Prostate gland (tissue), 2 donors: ENCODE data around the gene ITGA2B. TPM values are rescaled to one million over a fixed set of nuclear protein-coding genes. Genes with fewer than 3 reads are reported as not detected.

ENCODE experiments used
- DNase-seq: peaks from one replicate; pipeline ENCODE4 v3.0.0-alpha.2; 2019; ENCODE audit warnings: low spot score
- H3K27ac ChIP-seq, 2 donors: fragments of 200-600 bp; sonication (generic); 2 replicates each; pipeline ENCODE4 v1.5.1; 2017 to 2019
- H3K27me3 ChIP-seq: fragments of 200-600 bp; sonication (generic); replicated peaks from 2 replicates; pipeline ENCODE4 v1.5.1; 2019; ENCODE audit not compliant: insufficient read depth
- H3K36me3 ChIP-seq, 2 donors: fragments of 200-600 bp; sonication (generic); 1 replicate in 1 of 2; 2 replicates in 1 of 2; pipeline versions ENCODE4 v1.5.1 to v1.8.1; 2017 to 2019
- H3K4me1 ChIP-seq: fragments of 200-600 bp; sonication (generic); replicated peaks from 2 replicates; pipeline ENCODE4 v1.5.1; 2019
- H3K4me3 ChIP-seq, 2 donors: fragments of 200-600 bp; sonication (generic); 2 replicates each; pipeline ENCODE4 v1.5.1; 2017 to 2019
- H3K9me3 ChIP-seq: fragments of 200-600 bp; sonication (generic); 2 replicates; pipeline ENCODE4 v1.5.1; 2017
- CTCF ChIP-seq, 4 experiments: fragments of 200-600 bp in 2 of 4; fragments of 450-650 bp in 2 of 4; sonication (generic) in 2 of 4; IDR thresholded peaks; 1 replicate in 3 of 4; 2 replicates in 1 of 4; pipeline ENCODE4 v1.5.1; 2016 to 2019; ENCODE audit warnings: antibody characterized with exemption in 4 of 4, mild to moderate bottlenecking in 2 of 4, moderate library complexity in 2 of 4
- POLR2A ChIP-seq: fragments of 450-650 bp; IDR thresholded peaks from one replicate; pipeline ENCODE4 v1.6.1; 2016; ENCODE audit warnings: antibody characterized with exemption, mild to moderate bottlenecking
- POLR2AphosphoS5 ChIP-seq: sonication (generic); formaldehyde crosslinking; IDR thresholded peaks from one replicate; pipeline ENCODE4 v1.6.1; 2017; ENCODE audit warnings: antibody characterized with exemption
- WGBS: methylation state at CpG from one replicate; pipeline ENCODE4 v1.1.5; 2018; 5-methylcytosine and 5-hydroxymethylcytosine counted together
- intact Hi-C: fragments of 100-400 bp; cut with DNase I; formaldehyde crosslinking; loops from one replicate; pipeline ENCODE4 v1.14.2; 2022
- total RNA-seq, 2 donors: library from RNA; depleted of rRNA; stranded (reverse); fragments of >200 nt; gene quantifications; one replicate each; pipeline ENCODE4 v1.1.0, GENCODE V29; 2016

The ITGA2B gene
- total RNA-seq, 2 donors from 2014 or later, result 0.27 to 0.68 TPM

- TF ChIP-seq POLR2AphosphoS5 (no peak), CTCF (IDR thresholded peaks at IDR 0.05) (no peak), POLR2A (no peak)
- no peaks in the 10 kb centered on the region for H3K36me3 ChIP-seq
- no peak for DNase-seq
- H3K27me3 ChIP-seq, result no peaks in the 10 kb centered on the region
- WGBS, result 55% methylated on average over 5 of the region's 5 CpGs
- H3K9me3 ChIP-seq, result no peaks in the 10 kb centered on the region
- intact Hi-C loops, result no loop called here
- no peak overlapping the region for H3K27ac ChIP-seq
- H3K4me1 ChIP-seq, result no peaks in the 10 kb centered on the region
- no peak overlapping the region for H3K4me3 ChIP-seq
Measured at GRCh38 chr17:44360826-44361225, 28.6 kb downstream of the ITGA2B start.

GRCh38 chr17:44360144-44360533 lies 29.3 kb downstream of the ITGA2B start:
- DNase-seq, result no peak
- Histone ChIP-seq H3K9me3 (no peaks in the 10 kb centered on the region), H3K36me3 (no peaks in the 10 kb centered on the region), H3K27ac (no peak overlapping the region), H3K4me3 (no peak overlapping the region), H3K27me3 (no peaks in the 10 kb centered on the region), H3K4me1 (no peaks in the 10 kb centered on the region)
- WGBS, result 66% methylated on average over 6 of the region's 6 CpGs
- intact Hi-C loops, result no loop called here
- TF ChIP-seq POLR2AphosphoS5 (no peak), CTCF (IDR thresholded peaks at IDR 0.05) (no peak), POLR2A (no peak)

- no peak overlapping the region for H3K27ac ChIP-seq
- H3K36me3 ChIP-seq, result no peaks in the 10 kb centered on the region
- H3K9me3 ChIP-seq, result no peaks in the 10 kb centered on the region
- no peaks in the 10 kb centered on the region for H3K4me1 ChIP-seq
- 92% methylated on average over 14 of the region's 14 CpGs for WGBS
- no peak for TF ChIP-seq POLR2A
- TF ChIP-seq CTCF (IDR thresholded peaks at IDR 0.05), result no peak
- no peak for TF ChIP-seq POLR2AphosphoS5
- intact Hi-C loops, result no loop called here
- no peak for DNase-seq
- no peaks in the 10 kb centered on the region for H3K27me3 ChIP-seq
- H3K4me3 ChIP-seq, result no peak overlapping the region
Measured at GRCh38 chr17:44359458-44360143, 29.8 kb downstream of the ITGA2B start.

GRCh38 chr17:44359006-44359405 lies 30.4 kb downstream of the ITGA2B start:
- no peak for DNase-seq
- intact Hi-C loops, result no loop called here
- 82% methylated on average over 6 of the region's 6 CpGs for WGBS
- H3K36me3 ChIP-seq, result no peaks in the 10 kb centered on the region
- H3K27me3 ChIP-seq, result no peaks in the 10 kb centered on the region
- TF ChIP-seq POLR2AphosphoS5 (no peak), CTCF (IDR thresholded peaks at IDR 0.05) (no peak), POLR2A (no peak)
- no peak overlapping the region for H3K27ac ChIP-seq
- H3K4me3 ChIP-seq, result no peak overlapping the region
- no peaks in the 10 kb centered on the region for H3K9me3 ChIP-seq
- H3K4me1 ChIP-seq, result no peaks in the 10 kb centered on the region

- TF ChIP-seq POLR2A (no peak), POLR2AphosphoS5 (no peak), CTCF (IDR thresholded peaks at IDR 0.05) (no peak)
- Histone ChIP-seq H3K9me3 (no peaks in the 10 kb centered on the region), H3K4me1 (no peaks in the 10 kb centered on the region), H3K27ac (no peak overlapping the region), H3K27me3 (no peaks in the 10 kb centered on the region), H3K4me3 (no peak overlapping the region), H3K36me3 (no peaks in the 10 kb centered on the region)
- DNase-seq, result no peak
- intact Hi-C loops, result no loop called here
- 90% methylated on average over 9 of the region's 9 CpGs for WGBS
Measured at GRCh38 chr17:44358066-44358465, 31.4 kb downstream of the ITGA2B start.
